ENCODE results near the gene TTLL1.

TTLL1 gene

DNA sequence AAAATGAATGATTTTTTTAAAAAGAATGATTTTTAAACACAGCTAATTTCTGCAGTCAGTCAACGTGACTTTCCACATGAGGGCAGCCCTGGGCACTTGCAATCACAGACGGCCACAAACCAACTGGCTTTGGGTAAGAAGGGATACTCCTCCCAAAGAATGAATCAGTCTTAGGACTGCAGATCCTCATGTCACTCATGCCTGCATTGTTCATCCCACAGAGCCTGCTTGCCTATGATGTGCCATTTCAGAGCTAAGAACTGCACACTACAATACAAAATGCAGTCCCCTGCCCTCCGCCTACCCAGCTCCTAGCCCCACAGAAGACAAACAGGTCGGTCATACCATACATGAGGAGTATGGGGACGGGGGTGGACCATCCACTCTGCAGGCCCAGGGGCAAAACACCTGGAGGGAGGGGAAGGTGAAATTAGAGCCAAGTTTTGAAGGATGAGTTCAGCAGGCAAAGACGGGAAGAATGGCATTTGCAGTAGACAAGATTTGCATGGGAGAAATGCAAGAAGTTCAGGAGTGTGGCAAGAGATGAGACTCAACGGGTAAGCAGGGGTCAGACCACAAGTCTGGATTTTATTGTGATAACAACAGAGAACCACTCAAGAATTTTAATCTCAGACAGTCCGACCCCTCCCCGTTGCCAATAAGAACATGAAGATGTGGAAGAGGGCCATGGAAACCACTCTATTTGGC lies 98.9 kb downstream of the TTLL1 start:
- no peak for TF ChIP-seq GATA2 (IDR thresholded peaks at IDR 0.05; ENCODE audit: low read depth, low read length)
- TF ChIP-seq GATA3 (IDR thresholded peaks at IDR 0.05; ENCODE audit: low read depth, low read length): no peak
